Keratinocyte (primary cell): ENCODE measurements around the gene TMEM259. TPM values are rescaled to one million over a fixed set of nuclear protein-coding genes. Genes with fewer than 3 reads are reported as not detected.

ENCODE experiments used
- DNase-seq: peaks from one replicate; pipeline ENCODE4 v3.0.0-alpha.2; 2011; ENCODE audit warnings: low read depth, missing footprints, low spot score
- FAIRE-seq: peaks from 2 replicates; lab custom pipeline; 2011; peaks lifted over from hg19 to GRCh38; lab: Jason Lieb, UNC
- H2AFZ ChIP-seq: 2 replicates; pipeline ENCODE4 v1.6.0; 2012; ENCODE audit warnings: low read length, control low read depth, inconsistent platforms; ENCODE audit not compliant: control insufficient read depth
- H3K27ac ChIP-seq: 2 replicates; pipeline ENCODE4 v1.5.1; 2011; ENCODE audit warnings: low read length; ENCODE audit not compliant: control insufficient read depth, insufficient read depth
- H3K27me3 ChIP-seq: 3 replicates; pipeline ENCODE4 v1.6.0; 2011; ENCODE audit warnings: low read length; ENCODE audit not compliant: control insufficient read depth, insufficient read depth; ENCODE audit errors: extremely low read depth
- H3K36me3 ChIP-seq, 2 experiments: 2 replicates in 1 of 2; 3 replicates in 1 of 2; pipeline ENCODE4 v1.5.1; 2011; ENCODE audit warnings: low read length in 2 of 2, mild to moderate bottlenecking in 1 of 2; ENCODE audit not compliant: control insufficient read depth in 2 of 2, insufficient read depth in 2 of 2; ENCODE audit errors: extremely low read depth in 1 of 2
- H3K4me1 ChIP-seq: 3 replicates; pipeline ENCODE4 v1.5.1; 2011; ENCODE audit warnings: low read length; ENCODE audit not compliant: control insufficient read depth, insufficient read depth; ENCODE audit errors: extremely low read depth
- H3K4me2 ChIP-seq: 3 replicates; pipeline ENCODE4 v1.6.0; 2011; ENCODE audit warnings: low read depth, low read length; ENCODE audit not compliant: control insufficient read depth, insufficient read depth; ENCODE audit errors: extremely low read depth
- H3K4me3 ChIP-seq, 3 experiments: fragments of 200-600 bp in 1 of 3; sonication (generic) in 1 of 3; 2 replicates in 2 of 3; 3 replicates in 1 of 3; pipeline ENCODE4 v1.5.1; 2011 to 2016; ENCODE audit warnings: low read length in 3 of 3, mild to moderate bottlenecking in 3 of 3, control low read depth in 2 of 3, inconsistent platforms in 1 of 3, low read depth in 1 of 3, mixed read lengths in 1 of 3, mixed run types in 1 of 3, moderate library complexity in 1 of 3; ENCODE audit not compliant: control insufficient read depth in 2 of 3, insufficient read depth in 2 of 3; ENCODE audit errors: extremely low read depth in 1 of 3
- H3K79me2 ChIP-seq: 2 replicates; pipeline ENCODE4 v1.6.0; 2012; ENCODE audit warnings: low read length; ENCODE audit not compliant: control insufficient read depth, insufficient read depth
- H3K9ac ChIP-seq: 3 replicates; pipeline ENCODE4 v1.6.0; 2011; ENCODE audit warnings: low read length; ENCODE audit not compliant: control insufficient read depth, insufficient read depth; ENCODE audit errors: extremely low read depth
- H3K9me1 ChIP-seq: 3 replicates; pipeline ENCODE4 v1.6.0; 2011; ENCODE audit warnings: low read length; ENCODE audit not compliant: control insufficient read depth, insufficient read depth; ENCODE audit errors: extremely low read depth
- H3K9me3 ChIP-seq: 2 replicates; pipeline ENCODE4 v1.5.1; 2012; ENCODE audit warnings: low read depth, low read length; ENCODE audit not compliant: control insufficient read depth
- H4K20me1 ChIP-seq: 3 replicates; pipeline ENCODE4 v1.6.0; 2011; ENCODE audit warnings: low read length; ENCODE audit not compliant: control insufficient read depth, insufficient read depth; ENCODE audit errors: extremely low read depth
- CTCF ChIP-seq, 3 experiments: IDR thresholded peaks in 1 of 3; conservative IDR thresholded peaks in 1 of 3; optimal IDR thresholded peaks in 1 of 3; 2 replicates in 2 of 3; 3 replicates in 1 of 3; pipeline versions ENCODE3 to v1.5.1; 2011; ENCODE audit warnings: low read length in 3 of 3, mild to moderate bottlenecking in 3 of 3, moderate library complexity in 2 of 3, control low read depth in 1 of 3, inconsistent platforms in 1 of 3; ENCODE audit not compliant: insufficient read depth in 2 of 3; ENCODE audit errors: extremely low read depth in 1 of 3
- EZH2 ChIP-seq: IDR thresholded peaks from one replicate; pipeline ENCODE4 v1.6.1; 2012; ENCODE audit warnings: inconsistent platforms, mild to moderate bottlenecking, low read length, moderate library complexity
- dilution Hi-C: fragments of 300-500 bp; cut with MboI; formaldehyde crosslinking; loops from one replicate; pipeline ENCODE4 v1.7.0; 2020; ENCODE audit warnings: low sequenced_read_pairs; ENCODE audit not compliant: extremely low pct_ligation_motif_present
- polyA plus RNA-seq, 5 experiments: library from polyadenylated mRNA; depleted of rRNA in 3 of 5; stranded (reverse) in 3 of 5; stranded (forward) in 1 of 5; unstranded in 1 of 5; fragments of >200 nt; gene quantifications; 1 replicate in 1 of 5; 2 replicates in 3 of 5; 3 replicates in 1 of 5; pipeline versions ENCODE4 v1.2.1 to v1.2.3, GENCODE V29; 2011 to 2012; ENCODE audit warnings: missing spikeins in 2 of 5, low read depth in 1 of 5, low replicate concordance in 1 of 5

Gene TMEM259
- polyA plus RNA-seq, 1 donor (not counting 4 experiments of a cell fraction or from before 2014, with no cell fraction given), result 61.5 TPM

GRCh38 chr19:1038978-1039645 lies 18.2 kb upstream of the TMEM259 start:
- H3K4me3 ChIP-seq, result peak overlapping the region in 1 of 3 experiments; percentile 75
- peaks cover 9% of the 10 kb centered on the region for H4K20me1 ChIP-seq
- no peaks in the 10 kb centered on the region for H3K27me3 ChIP-seq
- H3K9ac ChIP-seq, result no peak overlapping the region
- H3K79me2 ChIP-seq, result peaks cover 9% of the 10 kb centered on the region
- dilution Hi-C loops, result no loop called here
- DNase-seq (no peak), FAIRE-seq (no peak)
- H3K27ac ChIP-seq, result no peak overlapping the region
- peaks cover 29% of the 10 kb centered on the region for H3K4me1 ChIP-seq
- no peaks in the 10 kb centered on the region for H3K9me3 ChIP-seq
- peaks cover 24 to 26% of the 10 kb centered on the region in 2 experiments for H3K36me3 ChIP-seq
- no peak for TF ChIP-seq CTCF (optimal IDR thresholded peaks at IDR 0.05 in 1 of 3, IDR thresholded peaks at IDR 0.05 in 1 of 3, conservative IDR thresholded peaks at IDR 0.05 in 1 of 3; ENCODE audit: extremely low read depth in 1 of 3, insufficient read depth in 2 of 3, low read length in 3 of 3)
- TF ChIP-seq EZH2, result no peak
- H3K9me1 ChIP-seq, result no peaks in the 10 kb centered on the region
- H2AFZ ChIP-seq, result no peak overlapping the region
- H3K4me2 ChIP-seq, result peak overlapping the region; percentile 96

GRCh38 chr19:1037621-1038064 lies 16.7 kb upstream of the TMEM259 start:
- Histone ChIP-seq H3K4me1 (peaks cover 23% of the 10 kb centered on the region), H2AFZ (no peak overlapping the region), H3K79me2 (peaks cover 16% of the 10 kb centered on the region), H3K27ac (no peak overlapping the region), H3K9ac (no peak overlapping the region), H3K4me3 (no peak overlapping the region), H3K27me3 (no peaks in the 10 kb centered on the region), H4K20me1 (peaks cover 9% of the 10 kb centered on the region), H3K36me3 (peaks cover 25 to 32% of the 10 kb centered on the region in 2 experiments), H3K9me3 (no peaks in the 10 kb centered on the region), H3K4me2 (no peak overlapping the region), H3K9me1 (no peaks in the 10 kb centered on the region)
- dilution Hi-C loops, result no loop called here
- TF ChIP-seq EZH2, result no peak
- FAIRE-seq (no peak), DNase-seq (no peak)
